HepG2 (cell line): Measurements from ENCODE around the gene SLC1A2. TPM values are rescaled to one million over a fixed set of nuclear protein-coding genes. Genes with fewer than 3 reads are reported as not detected.

Source experiments
- E2F1 ChIP-seq: sonication (generic); formaldehyde crosslinking; IDR thresholded peaks from 2 replicates; pipeline ENCODE4 v1.5.0; 2020; ENCODE audit warnings: missing genetic modification reagents
- FOXA1 ChIP-seq, 2 experiments: fragments of 450-650 bp in 1 of 2; sonication (generic) in 1 of 2; formaldehyde crosslinking in 1 of 2; IDR thresholded peaks; 2 replicates each; pipeline versions ENCODE4 v1.4.0 to v1.6.1; 2016 to 2020; ENCODE audit warnings: missing genetic modification reagents in 1 of 2
- GABPB1 ChIP-seq: IDR thresholded peaks from 2 replicates; pipeline ENCODE4 v1.6.1; 2016; ENCODE audit warnings: mild to moderate bottlenecking, missing genetic modification reagents, moderate library complexity, missing compliant biosample characterization
- HDAC2 ChIP-seq: sonication (generic); formaldehyde crosslinking; IDR thresholded peaks from 2 replicates; pipeline ENCODE4 v1.4.0; 2020; ENCODE audit warnings: missing genetic modification reagents
- REL ChIP-seq: sonication (generic); formaldehyde crosslinking; conservative IDR thresholded peaks from 2 replicates; pipeline ENCODE4 v1.8.0; 2022; ENCODE audit warnings: mild to moderate bottlenecking, missing genetic modification reagents, moderate library complexity
- ZNF710 ChIP-seq: sonication (generic); formaldehyde crosslinking; IDR thresholded peaks from 2 replicates; pipeline ENCODE4 v1.5.0; 2020; ENCODE audit warnings: mild to moderate bottlenecking, missing genetic modification reagents, borderline replicate concordance
- polyA plus RNA-seq, 8 experiments: library from polyadenylated mRNA; depleted of rRNA in 3 of 8; stranded (reverse) in 7 of 8; unstranded in 1 of 8; fragments of >200 nt; fragmentation: Illumina TruSeq in 4 of 8; extraction: Trizol in 4 of 8; gene quantifications; 2 replicates each; pipeline versions ENCODE4 v1.2.1 to v1.2.3, GENCODE V29; 2011 to 2016; ENCODE audit warnings: low read depth in 4 of 8, missing spikeins in 1 of 8, mixed read lengths in 1 of 8; ENCODE audit not compliant: insufficient read depth in 1 of 8
- total RNA-seq, 5 experiments: library from RNA; depleted of rRNA; stranded (reverse); fragments of >200 nt; fragmentation: Illumina TruSeq; extraction: Trizol; gene quantifications; 2 replicates each; pipeline ENCODE4 v1.2.3, GENCODE V29; 2016; ENCODE audit warnings: low read depth in 1 of 5
- TF ChIP-seq, protein P1 (sequence below): sonication (generic); formaldehyde crosslinking; IDR thresholded peaks from 2 replicates; pipeline ENCODE4 v1.9.0; 2021; ENCODE audit warnings: missing genetic modification reagents, mild to moderate bottlenecking, borderline replicate concordance
- TF ChIP-seq, protein P2 (sequence below): sonication (generic); formaldehyde crosslinking; IDR thresholded peaks from 2 replicates; pipeline ENCODE4 v1.5.0; 2020; ENCODE audit warnings: mild to moderate bottlenecking, missing genetic modification reagents, borderline replicate concordance

Gene SLC1A2
- total and polyA plus RNA-seq, 2 of the 13 experiments (the other 11 are each of a cell fraction or from before 2014, with no cell fraction given): 23.2 to 43.2 TPM

- no peak for TF ChIP-seq E2F1
- no peak for TF ChIP-seq REL (CRISPR knock-in tag)
- TF ChIP-seq, protein P1, sequence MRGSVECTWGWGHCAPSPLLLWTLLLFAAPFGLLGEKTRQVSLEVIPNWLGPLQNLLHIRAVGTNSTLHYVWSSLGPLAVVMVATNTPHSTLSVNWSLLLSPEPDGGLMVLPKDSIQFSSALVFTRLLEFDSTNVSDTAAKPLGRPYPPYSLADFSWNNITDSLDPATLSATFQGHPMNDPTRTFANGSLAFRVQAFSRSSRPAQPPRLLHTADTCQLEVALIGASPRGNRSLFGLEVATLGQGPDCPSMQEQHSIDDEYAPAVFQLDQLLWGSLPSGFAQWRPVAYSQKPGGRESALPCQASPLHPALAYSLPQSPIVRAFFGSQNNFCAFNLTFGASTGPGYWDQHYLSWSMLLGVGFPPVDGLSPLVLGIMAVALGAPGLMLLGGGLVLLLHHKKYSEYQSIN (CRISPR knock-in tag): no peak
- TF ChIP-seq, protein P2, sequence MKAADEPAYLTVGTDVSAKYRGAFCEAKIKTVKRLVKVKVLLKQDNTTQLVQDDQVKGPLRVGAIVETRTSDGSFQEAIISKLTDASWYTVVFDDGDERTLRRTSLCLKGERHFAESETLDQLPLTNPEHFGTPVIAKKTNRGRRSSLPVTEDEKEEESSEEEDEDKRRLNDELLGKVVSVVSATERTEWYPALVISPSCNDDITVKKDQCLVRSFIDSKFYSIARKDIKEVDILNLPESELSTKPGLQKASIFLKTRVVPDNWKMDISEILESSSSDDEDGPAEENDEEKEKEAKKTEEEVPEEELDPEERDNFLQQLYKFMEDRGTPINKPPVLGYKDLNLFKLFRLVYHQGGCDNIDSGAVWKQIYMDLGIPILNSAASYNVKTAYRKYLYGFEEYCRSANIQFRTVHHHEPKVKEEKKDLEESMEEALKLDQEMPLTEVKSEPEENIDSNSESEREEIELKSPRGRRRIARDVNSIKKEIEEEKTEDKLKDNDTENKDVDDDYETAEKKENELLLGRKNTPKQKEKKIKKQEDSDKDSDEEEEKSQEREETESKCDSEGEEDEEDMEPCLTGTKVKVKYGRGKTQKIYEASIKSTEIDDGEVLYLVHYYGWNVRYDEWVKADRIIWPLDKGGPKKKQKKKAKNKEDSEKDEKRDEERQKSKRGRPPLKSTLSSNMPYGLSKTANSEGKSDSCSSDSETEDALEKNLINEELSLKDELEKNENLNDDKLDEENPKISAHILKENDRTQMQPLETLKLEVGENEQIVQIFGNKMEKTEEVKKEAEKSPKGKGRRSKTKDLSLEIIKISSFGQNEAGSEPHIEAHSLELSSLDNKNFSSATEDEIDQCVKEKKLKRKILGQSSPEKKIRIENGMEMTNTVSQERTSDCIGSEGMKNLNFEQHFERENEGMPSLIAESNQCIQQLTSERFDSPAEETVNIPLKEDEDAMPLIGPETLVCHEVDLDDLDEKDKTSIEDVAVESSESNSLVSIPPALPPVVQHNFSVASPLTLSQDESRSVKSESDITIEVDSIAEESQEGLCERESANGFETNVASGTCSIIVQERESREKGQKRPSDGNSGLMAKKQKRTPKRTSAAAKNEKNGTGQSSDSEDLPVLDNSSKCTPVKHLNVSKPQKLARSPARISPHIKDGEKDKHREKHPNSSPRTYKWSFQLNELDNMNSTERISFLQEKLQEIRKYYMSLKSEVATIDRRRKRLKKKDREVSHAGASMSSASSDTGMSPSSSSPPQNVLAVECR: no peak
- TF ChIP-seq GABPB1: no peak
- TF ChIP-seq FOXA1 (IDR thresholded peaks at IDR 0.05): no peak
- no peak for TF ChIP-seq FOXA1 (CRISPR knock-in tag; IDR thresholded peaks at IDR 0.05)
- no peak for TF ChIP-seq HDAC2 (CRISPR knock-in tag)
- TF ChIP-seq ZNF710 (CRISPR knock-in tag): no peak
- TF ChIP-seq, all 625 proteins: peak for 0
Observed at GRCh38 chr11:35389112-35389511, 30.2 kb downstream of the SLC1A2 start (continued).
